OCI-LY1 (cell line): ENCODE measurements around the gene PLCG2.

Source experiments
- H2AFZ ChIP-seq: fragments of 200-600 bp; sonication (generic), shearing (Covaris generic); 2 replicates; pipeline ENCODE4 v1.6.0; 2014; ENCODE audit warnings: antibody characterized with exemption, mild to moderate bottlenecking, low read length
- H3F3A ChIP-seq: fragments of 200-600 bp; sonication (generic), shearing (Covaris generic); 2 replicates; pipeline ENCODE4 v1.6.0; 2014; ENCODE audit warnings: mild to moderate bottlenecking, antibody characterized with exemption, low read length, moderate library complexity; ENCODE audit not compliant: insufficient read depth
- H3K27ac ChIP-seq: fragments of 200-600 bp; sonication (generic); 2 replicates; pipeline ENCODE4 v1.5.1; 2014; ENCODE audit warnings: low read length, mixed run types, mild to moderate bottlenecking, low read depth; ENCODE audit not compliant: poor library complexity, severe bottlenecking
- H3K27me3 ChIP-seq: fragments of 200-600 bp; sonication (generic); 2 replicates; pipeline ENCODE4 v1.6.0; 2014; ENCODE audit warnings: antibody characterized with exemption, mild to moderate bottlenecking, low read length, moderate library complexity; ENCODE audit not compliant: insufficient read depth
- H3K36me3 ChIP-seq: fragments of 200-600 bp; sonication (generic); 2 replicates; pipeline ENCODE4 v1.6.1; 2014; ENCODE audit warnings: mild to moderate bottlenecking, antibody characterized with exemption, low read length, moderate library complexity, mixed read lengths; ENCODE audit not compliant: insufficient read depth
- H3K4me1 ChIP-seq: fragments of 200-600 bp; sonication (generic); 2 replicates; pipeline ENCODE4 v1.5.1; 2014; ENCODE audit warnings: mild to moderate bottlenecking, low read length, moderate library complexity; ENCODE audit not compliant: insufficient read depth, severe bottlenecking
- H3K4me2 ChIP-seq: fragments of 200-600 bp; sonication (generic), shearing (Covaris generic); 2 replicates; pipeline ENCODE4 v1.6.1; 2014; ENCODE audit warnings: low read length
- H3K4me3 ChIP-seq: fragments of 200-600 bp; sonication (generic); 2 replicates; pipeline ENCODE4 v1.5.1; 2014; ENCODE audit warnings: low read length, low read depth, mild to moderate bottlenecking, mixed read lengths; ENCODE audit not compliant: poor library complexity, severe bottlenecking
- H3K79me2 ChIP-seq: fragments of 200-600 bp; shearing (Covaris generic); 2 replicates; pipeline ENCODE4 v1.6.1; 2016; ENCODE audit warnings: mixed run types, low read length, mixed read lengths; ENCODE audit not compliant: insufficient read depth
- H3K9ac ChIP-seq: fragments of 200-600 bp; sonication (generic), shearing (Covaris generic); 2 replicates; pipeline ENCODE4 v1.6.1; 2014; ENCODE audit warnings: mild to moderate bottlenecking, low read length, mixed read lengths
- H3K9me2 ChIP-seq: fragments of 200-600 bp; sonication (generic), shearing (Covaris generic); 2 replicates; pipeline ENCODE4 v1.6.1; 2014; ENCODE audit warnings: low read depth, mild to moderate bottlenecking, low read length, mixed read lengths
- H3K9me3 ChIP-seq: fragments of 200-600 bp; shearing (Covaris generic); 2 replicates; pipeline ENCODE4 v1.6.1; 2014; ENCODE audit warnings: low read length, mixed read lengths
- H4K20me1 ChIP-seq: fragments of 200-600 bp; sonication (generic), shearing (Covaris generic); 2 replicates; pipeline ENCODE4 v1.6.0; 2016; ENCODE audit warnings: mild to moderate bottlenecking, low read length; ENCODE audit not compliant: insufficient read depth
- EZH2 ChIP-seq: fragments of 200-600 bp; sonication (generic), shearing (Covaris generic); IDR thresholded peaks from 2 replicates; pipeline ENCODE4 v1.8.0; 2017; ENCODE audit warnings: borderline replicate concordance, mixed run types, mild to moderate bottlenecking, antibody characterized with exemption, low read length, moderate library complexity, mixed read lengths
- TF ChIP-seq, protein P1 (sequence below): fragments of 200-600 bp; sonication (generic), shearing (Covaris generic); IDR thresholded peaks from 2 replicates; pipeline ENCODE4 v1.5.1; 2017; ENCODE audit warnings: mild to moderate bottlenecking, antibody characterized with exemption, low read length, moderate library complexity, mixed read lengths

Gene PLCG2

DNA sequence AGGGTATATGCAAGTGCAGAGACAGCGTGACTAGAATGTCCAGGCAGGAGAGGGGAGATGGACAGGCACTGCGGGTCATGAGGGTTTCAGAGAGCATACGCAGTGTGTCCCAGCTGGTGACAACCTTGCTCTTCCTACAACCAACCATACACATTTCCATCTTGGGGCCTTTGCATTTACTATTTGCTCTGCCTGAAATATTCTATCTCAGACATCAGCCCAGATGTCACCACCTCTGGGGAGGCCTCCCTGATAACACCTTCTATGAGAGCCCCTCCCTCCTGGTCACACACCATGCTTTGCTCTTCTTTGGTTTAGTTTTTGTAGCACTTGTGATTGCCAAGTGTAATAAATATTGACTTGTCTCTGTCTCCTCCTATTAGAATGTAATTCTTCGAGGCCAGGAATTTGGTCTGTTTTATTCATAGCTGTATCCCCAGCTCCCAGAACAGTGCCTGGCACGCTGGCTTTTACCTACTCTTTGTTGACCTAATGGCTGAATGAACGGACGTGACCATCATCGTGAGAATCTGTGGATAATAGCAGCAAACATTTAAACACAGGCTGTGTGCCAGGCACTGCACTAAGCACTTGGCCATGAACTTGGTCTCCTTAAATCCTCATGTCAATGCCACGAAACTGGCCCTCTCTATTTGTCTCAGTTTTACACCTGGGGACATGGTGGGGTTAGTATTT is 51.9 kb downstream of the PLCG2 start:
- Histone ChIP-seq H3K27ac (peak overlapping the region; percentile 99), H3K4me1 (peaks cover 100% of the 10 kb centered on the region), H3K9me3 (no peaks in the 10 kb centered on the region), H2AFZ (no peak overlapping the region), H3K79me2 (peaks cover 66% of the 10 kb centered on the region), H3K36me3 (peaks cover 79% of the 10 kb centered on the region; the same call in 1 of the 2 replicates), H3K4me2 (peak overlapping the region; percentile 88), H3K4me3 (peak overlapping the region; percentile 70), H3K27me3 (no peaks in the 10 kb centered on the region), H3K9me2 (no peaks in the 10 kb centered on the region), H3K9ac (peak overlapping the region; percentile 93), H3F3A (0 out of 2 replicates have a peak, but pooled peaks cover 5% of the 10 kb centered on the region), H4K20me1 (no peaks in the 10 kb centered on the region)
- no peak for TF ChIP-seq EZH2
- TF ChIP-seq, protein P1, sequence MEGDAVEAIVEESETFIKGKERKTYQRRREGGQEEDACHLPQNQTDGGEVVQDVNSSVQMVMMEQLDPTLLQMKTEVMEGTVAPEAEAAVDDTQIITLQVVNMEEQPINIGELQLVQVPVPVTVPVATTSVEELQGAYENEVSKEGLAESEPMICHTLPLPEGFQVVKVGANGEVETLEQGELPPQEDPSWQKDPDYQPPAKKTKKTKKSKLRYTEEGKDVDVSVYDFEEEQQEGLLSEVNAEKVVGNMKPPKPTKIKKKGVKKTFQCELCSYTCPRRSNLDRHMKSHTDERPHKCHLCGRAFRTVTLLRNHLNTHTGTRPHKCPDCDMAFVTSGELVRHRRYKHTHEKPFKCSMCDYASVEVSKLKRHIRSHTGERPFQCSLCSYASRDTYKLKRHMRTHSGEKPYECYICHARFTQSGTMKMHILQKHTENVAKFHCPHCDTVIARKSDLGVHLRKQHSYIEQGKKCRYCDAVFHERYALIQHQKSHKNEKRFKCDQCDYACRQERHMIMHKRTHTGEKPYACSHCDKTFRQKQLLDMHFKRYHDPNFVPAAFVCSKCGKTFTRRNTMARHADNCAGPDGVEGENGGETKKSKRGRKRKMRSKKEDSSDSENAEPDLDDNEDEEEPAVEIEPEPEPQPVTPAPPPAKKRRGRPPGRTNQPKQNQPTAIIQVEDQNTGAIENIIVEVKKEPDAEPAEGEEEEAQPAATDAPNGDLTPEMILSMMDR, result no peak

DNA sequence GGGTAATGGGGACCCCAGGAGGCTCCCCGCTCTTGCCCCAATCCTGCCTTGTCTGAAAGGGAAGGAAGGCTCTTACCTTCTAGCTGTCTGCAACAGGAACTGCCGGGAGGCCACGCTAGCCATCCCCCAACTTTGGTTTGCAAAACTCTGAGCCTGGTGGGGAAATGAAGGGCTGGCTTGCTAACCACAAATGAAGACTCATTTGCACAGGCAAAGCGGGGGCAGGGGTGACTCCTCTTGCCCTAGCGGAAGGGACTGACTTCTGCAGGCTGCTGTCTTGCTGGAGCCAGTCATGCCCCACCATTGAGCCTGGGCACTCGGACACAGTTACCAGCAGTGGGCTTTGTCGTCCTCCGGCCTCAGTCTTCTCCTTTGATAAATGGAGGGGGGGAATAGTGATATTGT is 52.6 kb downstream of the PLCG2 start:
- Histone ChIP-seq H3K9ac (peak overlapping the region; percentile 93), H3F3A (0 out of 2 replicates have a peak, but pooled peaks cover 5% of the 10 kb centered on the region), H4K20me1 (no peaks in the 10 kb centered on the region), H3K4me1 (peaks cover 100% of the 10 kb centered on the region), H3K9me3 (no peaks in the 10 kb centered on the region), H3K79me2 (peaks cover 61% of the 10 kb centered on the region), H3K4me2 (peak overlapping the region; percentile 88), H3K27me3 (no peaks in the 10 kb centered on the region), H3K4me3 (peak overlapping the region; percentile 70), H3K27ac (peak overlapping the region; percentile 99), H2AFZ (no peak overlapping the region), H3K36me3 (peaks cover 76% of the 10 kb centered on the region; the same call in 1 of the 2 replicates), H3K9me2 (no peaks in the 10 kb centered on the region)
- no peak for TF ChIP-seq EZH2
- TF ChIP-seq, protein P1, result peak; percentile 38; the same call in 1 of the 2 replicates

DNA sequence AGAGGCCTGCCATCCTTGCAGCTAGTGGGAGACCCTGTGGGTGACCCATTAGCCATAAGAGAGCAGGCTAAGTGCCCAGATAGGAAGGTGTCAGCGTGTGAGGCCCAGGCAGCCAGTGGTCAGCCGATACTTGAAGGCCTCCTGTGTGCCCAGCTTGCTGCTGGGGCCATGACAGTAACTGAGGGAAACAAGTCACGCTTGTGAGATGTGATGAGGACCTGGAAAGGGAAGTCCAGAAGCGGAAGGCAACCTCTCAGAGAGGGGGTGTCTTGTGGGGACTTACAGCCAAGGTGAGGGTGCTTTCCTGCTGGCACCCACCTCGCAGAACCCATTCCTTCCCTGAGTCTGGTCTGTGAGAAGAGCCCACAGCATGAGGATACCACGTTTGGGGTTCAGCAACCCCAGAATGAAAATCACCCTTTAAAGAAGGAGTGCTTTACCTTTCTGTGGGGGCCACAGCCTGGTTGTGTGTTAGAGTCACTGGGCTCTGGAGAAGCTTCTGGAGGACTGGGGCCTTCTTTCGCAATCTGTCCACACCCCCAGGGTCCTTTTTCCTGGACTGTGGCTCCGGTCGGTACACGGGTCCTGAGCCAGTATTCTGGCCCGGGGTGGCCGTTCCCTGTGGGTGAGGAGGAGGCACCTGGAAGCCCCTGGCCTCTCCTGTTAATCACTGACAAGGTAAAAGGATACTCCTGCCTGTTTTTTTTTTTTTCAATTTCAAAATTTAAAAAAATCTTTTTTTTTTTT is 53.9 kb downstream of the PLCG2 start:
- Histone ChIP-seq H3K4me3 (peak overlapping the region; percentile 70), H3K27me3 (no peaks in the 10 kb centered on the region), H3K36me3 (peaks cover 79% of the 10 kb centered on the region; the same call in 1 of the 2 replicates), H3K4me1 (peaks cover 100% of the 10 kb centered on the region), H3K27ac (peak overlapping the region; percentile 99), H3K9me2 (no peaks in the 10 kb centered on the region), H3F3A (0 out of 2 replicates have a peak, but pooled peaks cover 5% of the 10 kb centered on the region), H3K9ac (peak overlapping the region; percentile 65), H4K20me1 (no peaks in the 10 kb centered on the region), H2AFZ (no peak overlapping the region), H3K4me2 (peak overlapping the region; percentile 88), H3K79me2 (peaks cover 71% of the 10 kb centered on the region), H3K9me3 (no peaks in the 10 kb centered on the region)
- TF ChIP-seq, protein P1, result no peak
- TF ChIP-seq EZH2, result no peak
